A673 (cell line): ENCODE data around the gene TBC1D22A. TPM values are rescaled to one million over a fixed set of nuclear protein-coding genes. Genes with fewer than 3 reads are reported as not detected.

Source experiments
- BruUV-seq: library from RNA; stranded (reverse); fragments of 400-500 nt; replicated peaks from 2 replicates; lab custom pipeline; 2021; lab: Mats Ljungman, UMichigan
- CTCF ChIA-PET: fragments of 300-600 bp; sonication (Branson Sonifier 250); formaldehyde crosslinking; loops from one replicate; lab custom pipeline; 2022; ENCODE audit warnings: antibody characterized with exemption; lab: Charles Lee
- POLR2A ChIA-PET: fragments of 300-600 bp; sonication (Branson Sonifier 250); formaldehyde crosslinking; loops from one replicate; lab custom pipeline; 2022; ENCODE audit warnings: antibody characterized with exemption; ENCODE audit not compliant: low non-redundant PET; lab: Charles Lee
- DNase-seq: peaks from one replicate; pipeline ENCODE4 v3.0.0-alpha.2; 2015; ENCODE audit warnings: low spot score
- H3K27ac ChIP-seq: fragments of 200-600 bp; sonication (generic); 2 replicates; pipeline ENCODE4 v1.5.1; 2016; ENCODE audit warnings: mixed run types, low read depth, mild to moderate bottlenecking, mixed read lengths, antibody characterized with exemption, low read length; ENCODE audit not compliant: poor library complexity, severe bottlenecking
- H3K27me3 ChIP-seq: fragments of 200-600 bp; sonication (generic); replicated peaks from 2 replicates; pipeline ENCODE4 v1.6.1; 2017; ENCODE audit warnings: mixed run types, low read depth, mild to moderate bottlenecking, mixed read lengths, antibody characterized with exemption, low read length; ENCODE audit not compliant: insufficient read depth, poor library complexity
- H3K36me3 ChIP-seq: fragments of 200-600 bp; sonication (generic); 2 replicates; pipeline ENCODE4 v1.6.1; 2016; ENCODE audit warnings: mixed run types, mild to moderate bottlenecking, mixed read lengths, antibody characterized with exemption, low read length; ENCODE audit not compliant: insufficient read depth, poor library complexity, severe bottlenecking
- H3K4me1 ChIP-seq: fragments of 200-600 bp; sonication (generic); 2 replicates; pipeline ENCODE4 v1.6.1; 2017; ENCODE audit warnings: mixed run types, mild to moderate bottlenecking, mixed read lengths, antibody characterized with exemption, low read length; ENCODE audit not compliant: insufficient read depth, poor library complexity, severe bottlenecking
- H3K4me3 ChIP-seq: fragments of 200-600 bp; sonication (generic); 2 replicates; pipeline ENCODE4 v1.5.1; 2016; ENCODE audit warnings: low read depth, mixed run types, mild to moderate bottlenecking, mixed read lengths, low read length; ENCODE audit not compliant: poor library complexity, severe bottlenecking
- H3K9me3 ChIP-seq: fragments of 200-600 bp; sonication (generic); 2 replicates; pipeline ENCODE4 v1.6.1; 2016; ENCODE audit warnings: mixed run types, low read depth, mild to moderate bottlenecking, mixed read lengths, antibody characterized with exemption, low read length; ENCODE audit not compliant: poor library complexity, severe bottlenecking
- CTCF ChIP-seq: fragments of 300-800, 200-600 bp; sonication (generic); conservative IDR thresholded peaks from 2 replicates; pipeline ENCODE4 v1.5.1; 2017; ENCODE audit warnings: low read depth, mild to moderate bottlenecking, antibody characterized with exemption, low read length, moderate library complexity, mixed read lengths
- EZH2 ChIP-seq: fragments of 200-600 bp; sonication (generic); IDR thresholded peaks from 2 replicates; pipeline ENCODE4 v1.6.1; 2017; ENCODE audit warnings: borderline replicate concordance, low read depth, mild to moderate bottlenecking, mixed read lengths, antibody characterized with exemption, low read length; ENCODE audit not compliant: poor library complexity, severe bottlenecking
- intact Hi-C: fragments of 100-400 bp; cut with micrococcal nuclease; formaldehyde crosslinking; loops from one replicate; pipeline ENCODE4 v1.10.0; 2022; ENCODE audit not compliant: unreplicated experiment
- total RNA-seq: library from RNA; stranded (reverse); gene quantifications from 2 replicates; pipeline ENCODE4 v1.2.3, GENCODE V29; 2021

Gene TBC1D22A
- total RNA-seq, 1 experiment from 2014 or later = 22.5 TPM

GRCh38 chr22:46970411-46971098 is 208.1 kb downstream of the TBC1D22A start:
- TF ChIP-seq EZH2 (no peak), CTCF (no peak)
- intact Hi-C loops = no loop called here
- no TSS peak for BruUV-seq
- H3K27me3 ChIP-seq = no peaks in the 10 kb centered on the region
- CTCF ChIA-PET = no interaction called here
- H3K27ac ChIP-seq = no peak overlapping the region
- H3K9me3 ChIP-seq = no peaks in the 10 kb centered on the region
- no peak overlapping the region for H3K4me3 ChIP-seq
- H3K36me3 ChIP-seq = no peaks in the 10 kb centered on the region
- peaks cover 15% of the 10 kb centered on the region for H3K4me1 ChIP-seq
- POLR2A ChIA-PET = no interaction called here
- no peak for DNase-seq

GRCh38 chr22:46971099-46971763 is 208.8 kb downstream of the TBC1D22A start:
- Histone ChIP-seq H3K27ac (no peak overlapping the region), H3K36me3 (no peaks in the 10 kb centered on the region), H3K4me1 (peaks cover 15% of the 10 kb centered on the region), H3K4me3 (no peak overlapping the region), H3K9me3 (no peaks in the 10 kb centered on the region), H3K27me3 (no peaks in the 10 kb centered on the region)
- intact Hi-C loops = no loop called here
- ChIA-PET CTCF (no interaction called here), POLR2A (no interaction called here)
- DNase-seq = no peak
- TF ChIP-seq EZH2 = no peak
- TF ChIP-seq CTCF = no peak
- BruUV-seq = no TSS peak

- Histone ChIP-seq H3K27ac (no peak overlapping the region), H3K27me3 (no peaks in the 10 kb centered on the region), H3K36me3 (no peaks in the 10 kb centered on the region), H3K4me3 (no peak overlapping the region), H3K9me3 (no peaks in the 10 kb centered on the region), H3K4me1 (peaks cover 15% of the 10 kb centered on the region)
- intact Hi-C loops = no loop called here
- ChIA-PET POLR2A (no interaction called here), CTCF (no interaction called here)
- no peak for TF ChIP-seq EZH2
- TF ChIP-seq CTCF = no peak
- BruUV-seq = no TSS peak
- DNase-seq = no peak
Measured at GRCh38 chr22:46971764-46972125, 209.3 kb downstream of the TBC1D22A start.
